ENCODE results near the gene FADD.

DNA sequence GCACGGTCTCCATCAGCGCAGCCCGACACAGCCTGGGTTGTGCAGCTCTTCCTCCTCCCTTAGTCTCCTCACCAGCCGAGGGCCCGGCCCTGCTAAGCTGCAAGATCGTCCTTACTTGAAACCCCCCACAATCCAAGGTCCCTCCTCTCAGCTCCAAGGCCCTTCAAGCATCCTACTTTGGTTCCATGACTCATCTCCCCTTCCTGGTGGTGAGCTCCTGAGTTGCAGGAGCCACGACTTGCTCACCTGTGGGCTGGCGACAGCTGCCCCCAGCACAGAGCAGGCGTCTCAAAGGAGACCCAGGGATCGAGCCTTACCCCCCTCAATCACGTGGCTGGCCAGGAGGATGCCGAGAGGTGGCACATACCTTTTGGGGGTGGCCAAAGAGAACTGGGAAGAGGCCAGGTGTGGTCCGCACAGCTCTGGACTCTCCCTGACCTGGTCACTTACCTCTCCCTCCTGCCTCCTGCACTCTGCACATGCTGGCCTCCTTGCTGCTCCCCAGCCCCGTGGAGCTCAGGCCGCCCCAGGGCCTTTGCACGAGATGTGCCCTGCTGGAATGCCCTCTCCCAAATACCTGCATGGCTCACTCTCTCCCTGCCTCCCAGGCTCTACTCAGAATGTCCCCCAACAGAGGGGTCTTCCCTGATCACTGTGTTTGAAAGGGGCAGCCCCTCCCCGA is 35.2 kb upstream of the FADD start:
- TF ChIP-seq, protein P1, sequence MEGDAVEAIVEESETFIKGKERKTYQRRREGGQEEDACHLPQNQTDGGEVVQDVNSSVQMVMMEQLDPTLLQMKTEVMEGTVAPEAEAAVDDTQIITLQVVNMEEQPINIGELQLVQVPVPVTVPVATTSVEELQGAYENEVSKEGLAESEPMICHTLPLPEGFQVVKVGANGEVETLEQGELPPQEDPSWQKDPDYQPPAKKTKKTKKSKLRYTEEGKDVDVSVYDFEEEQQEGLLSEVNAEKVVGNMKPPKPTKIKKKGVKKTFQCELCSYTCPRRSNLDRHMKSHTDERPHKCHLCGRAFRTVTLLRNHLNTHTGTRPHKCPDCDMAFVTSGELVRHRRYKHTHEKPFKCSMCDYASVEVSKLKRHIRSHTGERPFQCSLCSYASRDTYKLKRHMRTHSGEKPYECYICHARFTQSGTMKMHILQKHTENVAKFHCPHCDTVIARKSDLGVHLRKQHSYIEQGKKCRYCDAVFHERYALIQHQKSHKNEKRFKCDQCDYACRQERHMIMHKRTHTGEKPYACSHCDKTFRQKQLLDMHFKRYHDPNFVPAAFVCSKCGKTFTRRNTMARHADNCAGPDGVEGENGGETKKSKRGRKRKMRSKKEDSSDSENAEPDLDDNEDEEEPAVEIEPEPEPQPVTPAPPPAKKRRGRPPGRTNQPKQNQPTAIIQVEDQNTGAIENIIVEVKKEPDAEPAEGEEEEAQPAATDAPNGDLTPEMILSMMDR (IDR thresholded peaks at IDR 0.05), result no peak
- TF ChIP-seq EP300 (IDR thresholded peaks at IDR 0.05), result no peak
- no peak for TF ChIP-seq POLR2AphosphoS5 (IDR thresholded peaks at IDR 0.05)
- TF ChIP-seq POLR2A (IDR thresholded peaks at IDR 0.05), result no peak
